ENCODE results near the gene BFAR. TPM values are rescaled to one million over a fixed set of nuclear protein-coding genes. Genes with fewer than 3 reads are reported as not detected.

BFAR gene
- total and polyA plus RNA-seq, 9 of the 15 experiments (the other 6 are each of a cell fraction or from before 2014, with no cell fraction given): 45.0 to 82.6 (median 60.4) TPM

GRCh38 chr16:14629919-14630619 is 2.7 kb upstream of the BFAR start, which contains the start of gene PARN (continued):
- TF ChIP-seq CHD7 (IDR thresholded peaks at IDR 0.05; ENCODE audit: low read depth, low read length) (no peak), NUFIP1 (IDR thresholded peaks at IDR 0.05; ENCODE audit: partially characterized antibody) (no peak), IRF9 (tag; IDR thresholded peaks at IDR 0.05) (no peak), E2F5 (CRISPR knock-in tag; IDR thresholded peaks at IDR 0.05) (no peak), TEAD1 (CRISPR knock-in tag; IDR thresholded peaks at IDR 0.05) (peak; percentile 81 to 99; a peak in 3 of 4 replicates), ILK (tag; IDR thresholded peaks at IDR 0.05; ENCODE audit: borderline replicate concordance, low read depth) (no peak), BRD4 (IDR thresholded peaks at IDR 0.05) (no peak), MXD1 (CRISPR knock-in tag; IDR thresholded peaks at IDR 0.05; ENCODE audit: borderline replicate concordance, poor library complexity, severe bottlenecking) (no peak), ZC3H11A (IDR thresholded peaks at IDR 0.05; ENCODE audit: low read depth, low read length) (no peak), ZC3H4 (CRISPR knock-in tag; IDR thresholded peaks at IDR 0.05; ENCODE audit: borderline replicate concordance) (no peak), C11orf30 (IDR thresholded peaks at IDR 0.05; ENCODE audit: low read depth) (peak; percentile 46)

Measured in K562 (cell line).